GM19239 (cell line): Measurements from ENCODE around the gene SLC7A6.

ENCODE experiments used
- DNase-seq: peaks from one replicate; pipeline ENCODE4 v3.0.0; 2011; ENCODE audit warnings: low spot score; ENCODE audit not compliant: insufficient read length
- FAIRE-seq: peaks from 2 replicates; lab custom pipeline; 2011; peaks lifted over from hg19 to GRCh38; lab: Jason Lieb, UNC

SLC7A6 gene

DNA sequence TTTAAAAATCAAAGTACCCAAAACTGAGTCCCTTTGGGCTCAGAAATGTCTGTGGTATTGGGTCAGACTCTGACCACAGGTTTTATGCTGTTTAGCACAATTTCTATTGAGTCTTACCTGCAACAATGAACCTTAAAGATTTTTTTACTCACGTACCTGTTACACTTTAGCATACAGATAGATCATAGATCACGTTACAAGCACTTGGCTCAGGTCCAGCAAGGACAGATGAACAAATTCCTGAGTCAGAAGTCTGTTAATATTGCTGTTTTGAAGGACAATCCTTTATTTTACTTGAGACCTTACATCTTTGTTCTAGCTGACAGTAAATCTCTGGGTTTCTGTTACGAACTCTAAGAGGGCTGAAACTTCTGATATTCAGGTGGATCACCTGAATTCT lies 33.6 kb downstream of the SLC7A6 start:
- DNase-seq (no peak), FAIRE-seq (no peak)

DNA sequence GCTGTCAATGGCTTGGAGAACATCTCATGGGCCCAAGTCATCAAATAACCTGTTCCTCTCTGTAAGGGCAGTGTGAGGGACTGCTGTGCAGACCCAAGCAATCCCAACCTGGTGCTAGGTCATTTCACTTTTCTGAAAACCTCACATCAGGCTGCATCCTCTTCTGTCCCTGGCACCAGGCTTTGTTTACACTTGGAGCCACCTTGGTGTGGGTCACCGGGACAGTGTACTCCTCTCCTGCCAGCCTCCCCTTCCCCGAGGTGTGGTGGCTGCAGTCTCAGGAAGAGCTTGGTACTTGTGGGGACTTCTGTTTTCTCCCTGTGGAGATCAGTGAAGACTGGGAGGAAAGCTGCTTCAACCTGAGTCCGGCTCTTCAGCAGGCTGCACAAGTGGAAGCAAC lies 34.0 kb downstream of the SLC7A6 start:
- no peak for FAIRE-seq
- DNase-seq = no peak

DNA sequence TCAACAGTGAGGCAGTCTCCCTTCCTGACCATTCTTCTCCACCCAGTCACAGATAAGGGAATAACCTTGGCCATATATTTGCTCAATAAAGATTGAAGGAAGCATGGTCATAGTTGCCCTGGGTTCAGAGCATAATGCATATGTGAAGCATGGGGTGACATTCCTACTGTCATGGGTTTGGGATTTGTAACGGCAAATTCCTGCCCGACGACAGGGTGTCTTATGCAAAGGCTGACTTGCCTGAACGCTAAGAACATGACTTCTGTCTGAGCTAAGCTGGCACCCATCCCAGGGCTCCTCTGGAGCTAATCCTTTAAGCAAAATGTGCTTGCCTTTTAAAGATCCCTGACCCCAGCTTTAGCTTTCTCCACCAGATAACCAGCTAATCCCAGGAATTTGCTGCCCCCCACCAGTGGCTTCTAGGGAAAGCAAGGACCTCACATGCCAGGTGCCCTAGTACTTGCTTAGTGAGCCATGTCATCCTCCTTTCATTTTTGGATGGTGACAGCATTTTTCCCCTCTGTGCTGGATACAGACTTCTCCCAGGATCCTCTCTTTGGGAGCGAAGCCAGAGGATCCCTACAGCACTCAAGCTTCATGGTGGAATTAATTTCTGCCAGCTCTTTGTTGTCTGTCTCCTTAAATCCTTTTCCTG lies 34.7 kb downstream of the SLC7A6 start:
- no peak for FAIRE-seq
- no peak for DNase-seq

DNA sequence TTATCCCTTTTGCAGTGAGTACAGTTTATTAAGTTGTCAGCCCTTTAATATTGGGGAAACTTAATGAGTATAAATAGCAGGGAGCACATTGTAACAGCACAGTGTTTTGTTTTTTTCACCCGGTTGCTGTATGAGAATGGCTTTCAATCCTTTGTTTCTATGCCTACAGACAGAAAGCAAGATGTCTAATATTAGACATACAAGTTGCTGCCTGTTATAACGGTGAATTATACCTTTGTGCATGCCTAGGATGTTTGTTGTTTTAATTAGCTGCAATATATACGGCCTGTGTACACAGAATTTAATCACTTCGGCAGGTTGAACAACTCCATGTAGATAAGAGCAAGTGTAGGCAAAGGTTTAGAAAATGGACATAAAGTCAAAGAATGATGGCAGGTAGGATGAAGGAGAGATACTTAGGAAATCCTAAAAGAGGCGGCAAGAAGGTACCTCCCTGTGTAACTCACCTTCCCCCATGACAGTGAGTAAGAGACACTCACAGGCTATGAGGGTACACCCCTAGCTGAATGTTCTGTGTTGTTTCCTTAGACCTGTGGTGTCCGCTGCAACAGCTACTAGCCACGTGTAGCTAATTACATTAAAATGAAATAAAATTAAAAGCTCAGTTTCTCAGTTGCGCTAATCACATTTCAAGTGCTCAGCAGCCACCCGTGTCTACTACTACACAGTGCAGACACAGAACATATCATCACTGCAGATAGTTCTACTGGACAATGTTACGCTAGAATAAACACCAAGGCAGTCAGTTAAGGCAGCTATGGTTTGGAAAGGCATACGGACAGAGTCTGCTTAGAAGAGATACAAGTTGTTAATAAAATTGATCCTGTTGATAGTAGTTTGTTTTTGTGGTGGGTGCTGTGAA lies 35.5 kb downstream of the SLC7A6 start:
- no peak for FAIRE-seq
- DNase-seq = no peak

DNA sequence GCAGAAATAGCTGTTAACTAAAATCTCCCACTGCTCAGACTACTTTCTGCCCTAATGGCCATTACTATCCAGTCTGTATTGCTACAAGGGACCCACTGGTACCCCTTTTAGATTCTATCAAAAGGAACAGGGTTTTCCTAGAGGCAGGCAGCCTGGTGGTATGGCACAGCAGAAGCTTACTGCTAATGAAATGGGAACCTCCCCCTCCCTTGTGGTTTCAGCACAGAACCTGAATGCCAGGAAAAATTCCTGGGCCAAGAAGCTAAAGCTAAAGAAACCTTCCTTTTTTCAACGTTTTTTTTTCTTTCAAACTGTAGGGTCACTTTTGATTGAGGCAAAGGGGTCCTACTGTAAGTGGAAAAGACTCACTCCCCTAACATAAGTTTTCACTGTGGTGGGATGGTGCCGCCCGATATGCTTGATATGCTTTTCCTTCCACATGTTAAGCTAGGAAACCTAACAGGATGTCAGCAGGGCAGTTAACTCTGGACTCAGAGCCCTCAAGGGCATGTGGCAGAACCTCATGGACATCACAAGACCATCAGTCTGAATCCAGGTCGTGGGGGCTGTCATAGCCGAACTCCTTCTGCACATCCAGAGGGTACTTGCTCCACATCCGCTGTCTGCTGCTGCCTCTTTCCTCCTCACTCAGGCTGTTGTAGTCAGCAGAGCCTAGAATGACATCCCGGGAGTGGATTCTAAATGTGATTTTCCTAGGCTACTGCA lies 36.6 kb downstream of the SLC7A6 start:
- FAIRE-seq (no peak), DNase-seq (no peak)

DNA sequence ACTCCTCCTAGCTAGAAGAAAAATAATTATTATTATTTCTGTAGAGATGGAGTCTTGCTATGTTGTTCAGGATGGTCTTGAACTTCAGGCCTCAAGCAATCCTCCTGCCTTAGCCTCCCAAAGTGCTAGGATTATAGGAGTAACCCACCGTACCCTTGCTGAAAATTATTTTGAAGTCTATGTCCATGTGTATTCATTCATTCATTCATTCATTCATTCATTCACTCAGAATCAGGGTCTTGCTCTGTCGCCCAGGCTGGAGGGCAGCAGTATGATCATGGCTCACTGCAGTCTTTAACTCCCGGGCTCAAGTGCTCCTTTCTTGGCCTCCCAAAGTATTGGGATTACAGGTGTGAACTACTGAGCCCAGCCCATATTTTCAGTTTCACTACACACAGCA lies 42.3 kb downstream of the SLC7A6 start:
- DNase-seq (no peak), FAIRE-seq (no peak)

DNA sequence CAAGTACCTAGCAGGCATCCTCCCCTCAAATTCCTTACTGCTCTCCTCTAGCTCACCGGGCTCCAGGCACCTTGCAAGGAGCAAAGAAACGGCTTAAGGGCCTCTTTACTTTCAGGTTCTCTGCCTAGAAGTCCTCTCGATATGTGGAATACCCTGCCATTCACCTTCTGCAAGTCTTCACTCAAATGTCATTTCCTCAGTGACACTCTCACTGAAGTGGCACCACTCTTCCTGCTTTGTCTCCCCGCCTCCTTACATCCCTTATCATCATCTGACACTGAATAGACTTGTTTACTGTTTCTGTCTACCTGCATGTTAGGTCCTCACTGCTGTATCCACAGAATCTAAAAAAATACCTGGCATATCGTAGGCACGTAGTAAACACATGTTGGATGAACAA lies 45.5 kb downstream of the SLC7A6 start:
- DNase-seq = no peak

DNA sequence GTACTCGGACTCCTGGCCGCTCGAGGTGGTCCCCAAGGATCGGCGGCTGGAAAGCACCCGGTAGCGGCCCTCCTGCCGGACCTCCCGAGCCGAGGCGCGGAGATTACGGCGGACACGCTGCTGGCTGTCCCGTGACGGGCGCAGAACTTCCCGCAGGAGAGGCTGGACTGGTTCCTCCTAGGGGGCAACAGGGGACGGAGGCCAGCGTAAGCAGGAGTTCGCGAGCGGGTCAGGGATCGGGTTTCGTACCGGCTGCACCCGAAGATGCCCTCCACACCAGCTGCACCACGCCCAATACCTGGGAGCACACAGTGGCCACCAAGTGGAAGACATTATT lies 46.1 kb downstream of the SLC7A6 start:
- DNase-seq = no peak
- FAIRE-seq = no peak

More for the DNA sequence above, 45.5 kb downstream of the SLC7A6 start:
- FAIRE-seq = peak; percentile 63

DNA sequence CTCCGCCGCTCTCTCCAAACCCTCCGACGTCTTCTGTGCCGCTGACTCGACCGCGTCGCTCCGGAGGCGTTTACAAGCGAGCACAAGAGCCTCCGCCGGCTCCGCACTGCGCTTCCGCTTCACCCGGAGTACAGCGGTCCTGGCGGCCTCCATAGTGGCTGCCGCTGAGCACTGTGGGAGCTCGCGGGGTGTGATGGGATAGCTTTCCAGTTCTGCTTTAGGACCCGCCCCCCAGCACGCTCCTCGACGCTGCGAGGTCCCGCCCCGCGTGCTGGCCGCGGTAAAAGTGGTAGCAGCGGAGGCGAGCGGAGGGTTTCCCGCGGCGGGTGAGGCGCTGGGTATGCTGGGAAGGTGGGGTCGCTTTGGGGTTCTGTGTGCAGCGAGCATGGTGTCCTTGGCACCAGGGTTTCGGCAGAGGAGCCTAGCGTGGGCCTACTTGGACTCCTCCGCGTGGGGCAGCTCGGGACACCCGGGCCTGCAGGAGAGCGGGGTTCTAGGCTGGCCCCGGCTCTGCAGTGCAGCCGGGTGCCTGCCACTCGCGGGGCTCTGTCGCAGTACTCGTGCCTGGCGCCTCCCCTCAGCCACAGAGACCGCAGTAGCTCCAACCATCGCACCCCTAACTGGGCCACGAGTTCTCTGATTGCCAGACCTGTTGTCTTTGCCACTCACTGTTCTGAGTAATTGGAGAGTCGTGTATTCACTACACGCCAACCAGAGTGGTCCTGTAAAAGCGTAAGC lies 46.6 kb downstream of the SLC7A6 start, which contains the start of the genes PRMT7 and SLC7A6OS:
Gene PRMT7 (plus strand): TSS at position 246 of the 738 bp plus-strand sequence. CDS start 4,961 bp downstream, outside the sequence.
Gene SLC7A6OS (minus strand): TSS at position 173 of the 738 bp plus-strand sequence. CDS start 20 bp downstream, at position 153.
- DNase-seq (peak; percentile 94), FAIRE-seq (peak; percentile 89)

DNA sequence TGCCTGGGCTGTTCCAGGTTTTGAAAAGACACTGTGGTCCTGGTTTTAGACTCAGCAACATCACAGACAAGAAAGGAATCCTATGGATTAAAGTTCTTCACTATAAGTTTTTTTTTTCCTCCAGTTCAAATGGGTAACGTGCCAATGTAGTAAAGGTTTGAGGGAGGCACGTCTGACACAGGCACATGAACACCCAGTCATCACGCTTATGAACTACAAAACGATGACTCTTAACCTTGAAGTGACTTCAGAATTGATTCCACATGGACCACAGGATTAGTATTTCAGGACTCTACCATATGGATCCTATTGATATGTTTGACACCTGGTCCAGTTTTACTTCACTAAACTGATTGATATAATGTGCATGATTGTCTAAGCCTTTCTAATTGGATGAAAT lies 48.8 kb downstream of the SLC7A6 start:
- DNase-seq (no peak), FAIRE-seq (no peak)

DNA sequence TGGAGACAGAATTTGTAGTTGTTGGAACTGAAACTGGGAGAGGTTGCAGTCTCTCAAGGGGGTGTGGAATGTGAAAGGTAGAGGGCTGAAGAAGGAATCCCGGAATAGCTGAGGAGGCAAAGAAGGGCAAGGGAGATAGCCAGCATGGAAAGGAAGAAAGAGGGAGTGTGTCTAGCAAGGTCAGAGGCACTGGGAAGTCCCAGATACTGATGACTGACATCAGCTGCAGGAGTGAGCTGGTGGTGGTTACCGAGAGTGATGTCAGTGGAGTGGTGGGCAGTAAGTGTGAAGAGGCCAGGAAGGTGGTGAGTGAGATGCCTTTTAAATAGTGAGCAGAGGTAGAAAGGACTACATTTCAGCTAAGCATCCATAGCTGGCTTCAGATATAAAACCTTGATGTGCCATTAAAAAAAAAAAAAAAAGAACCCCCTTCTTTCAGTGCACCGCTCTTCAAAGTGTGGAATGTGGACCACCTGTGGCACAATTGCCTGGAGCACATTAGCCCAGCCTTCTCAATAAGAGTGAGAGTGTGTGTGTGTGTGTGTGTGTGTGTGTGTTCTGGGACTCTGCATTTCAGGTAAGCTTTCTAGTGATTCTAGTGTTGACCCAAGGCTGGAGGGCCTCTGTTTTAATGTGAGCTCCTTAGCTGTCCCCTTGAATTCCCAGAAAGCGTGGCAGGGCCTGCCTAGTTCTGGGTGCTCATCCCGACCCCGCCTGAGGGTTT lies 55.0 kb downstream of the SLC7A6 start:
- FAIRE-seq = no peak
- DNase-seq = no peak

DNA sequence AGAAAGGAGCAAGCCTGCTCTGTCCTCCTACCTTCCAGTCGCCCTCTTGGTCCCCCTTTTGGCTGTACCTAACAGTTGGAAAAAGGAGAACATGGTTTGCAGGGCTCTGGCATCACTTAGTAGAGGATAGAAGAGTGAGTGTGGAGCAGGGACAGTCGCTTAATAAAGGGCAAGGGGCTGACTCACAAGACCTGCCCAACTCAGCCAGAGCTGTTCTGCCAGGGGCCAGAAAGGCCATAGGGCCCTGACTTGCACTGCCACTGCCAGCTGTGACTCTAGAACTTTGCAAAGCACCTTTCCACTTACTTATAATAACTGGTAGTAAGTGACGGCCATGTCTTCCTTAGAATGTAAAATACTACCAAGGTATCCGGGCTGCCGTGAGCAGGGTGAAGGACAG lies 60.0 kb downstream of the SLC7A6 start:
- DNase-seq (no peak), FAIRE-seq (no peak)

DNA sequence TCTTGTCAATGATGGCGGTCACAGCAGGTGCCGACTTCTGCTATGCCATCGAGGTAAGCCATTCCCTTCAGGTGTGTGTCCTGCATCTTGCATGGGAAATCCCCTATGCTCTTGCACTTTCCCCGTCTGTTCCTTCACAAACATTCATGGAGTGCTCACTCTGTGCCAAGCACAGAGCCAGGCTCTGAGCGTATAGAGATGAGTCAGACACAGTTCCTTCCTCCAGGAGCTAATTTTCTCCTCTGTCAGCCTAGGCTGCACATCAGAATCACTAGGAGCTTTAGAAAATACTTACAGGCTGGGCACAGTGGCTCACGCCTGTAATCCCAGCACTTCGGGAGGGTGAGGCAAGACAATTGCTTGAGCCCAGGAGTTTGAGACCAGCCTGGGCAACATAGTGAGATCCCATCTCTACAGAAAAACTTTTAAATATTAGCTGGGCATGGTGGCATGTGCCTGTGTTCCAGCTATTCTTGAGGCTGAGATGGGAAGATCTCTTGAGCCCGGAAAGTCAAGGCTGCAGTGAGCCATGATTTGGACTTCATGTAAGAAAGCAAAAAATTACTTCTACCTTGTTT lies 60.5 kb downstream of the SLC7A6 start:
- DNase-seq = no peak
- FAIRE-seq = no peak

DNA sequence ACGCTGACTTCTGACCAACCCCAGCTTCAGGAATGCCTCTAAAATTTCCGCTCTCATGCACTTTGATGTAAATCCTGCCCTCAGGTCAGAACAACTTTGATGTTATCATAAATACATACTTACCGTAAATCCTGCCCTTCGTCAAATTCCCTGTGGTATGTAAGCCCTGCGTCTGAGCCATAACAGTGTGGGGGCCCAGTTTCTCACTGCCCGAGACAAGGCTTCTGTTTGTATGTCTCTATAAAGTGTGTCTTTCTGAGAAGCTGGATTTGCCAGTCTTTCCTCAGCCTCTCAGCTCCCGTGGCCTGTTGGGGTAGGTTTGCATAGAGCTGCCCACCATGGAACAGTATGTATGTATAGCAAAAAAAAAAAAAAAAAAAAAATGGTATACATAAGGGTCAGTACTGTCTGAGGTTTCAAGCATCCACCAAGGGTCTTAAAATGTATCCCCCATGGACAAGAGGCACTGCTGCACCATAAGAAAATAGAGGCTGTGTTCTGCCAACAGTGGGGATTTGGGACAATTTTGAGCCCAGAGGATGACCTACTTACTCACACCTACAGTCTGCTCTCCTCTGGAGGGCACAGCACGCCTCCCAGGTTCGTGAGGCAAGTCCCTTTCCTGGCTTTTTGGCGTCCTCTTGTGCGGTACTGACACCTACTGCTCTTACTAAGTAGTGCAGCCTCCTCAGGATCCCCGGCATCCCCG lies 64.0 kb downstream of the SLC7A6 start:
- DNase-seq = peak; percentile 82
- FAIRE-seq = peak; percentile 94

DNA sequence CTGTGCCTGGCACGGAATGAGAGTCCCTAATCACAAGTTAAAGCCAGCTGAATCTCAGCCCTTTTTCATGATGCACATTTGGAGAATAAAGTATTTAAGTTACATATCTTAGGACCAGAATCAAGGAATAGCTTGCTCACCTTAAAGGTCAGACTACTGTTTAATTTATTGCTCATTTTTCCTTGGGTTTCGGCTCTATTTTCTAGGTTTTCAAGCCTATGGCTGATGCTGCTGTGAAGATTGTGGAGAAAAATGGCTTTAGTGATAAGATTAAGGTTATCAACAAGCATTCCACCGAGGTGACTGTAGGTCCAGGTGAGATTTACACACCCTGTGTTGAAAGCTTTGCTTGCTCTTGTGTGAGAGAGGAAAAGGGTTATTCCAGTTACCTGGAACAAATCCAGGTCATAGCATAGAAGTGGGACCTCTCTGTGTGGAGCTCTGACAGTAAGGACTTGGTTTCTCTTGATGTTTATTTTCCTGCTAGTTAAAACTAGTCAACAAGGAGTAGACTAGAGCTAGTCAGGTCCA lies 64.6 kb downstream of the SLC7A6 start:
- FAIRE-seq = no peak
- no peak for DNase-seq

DNA sequence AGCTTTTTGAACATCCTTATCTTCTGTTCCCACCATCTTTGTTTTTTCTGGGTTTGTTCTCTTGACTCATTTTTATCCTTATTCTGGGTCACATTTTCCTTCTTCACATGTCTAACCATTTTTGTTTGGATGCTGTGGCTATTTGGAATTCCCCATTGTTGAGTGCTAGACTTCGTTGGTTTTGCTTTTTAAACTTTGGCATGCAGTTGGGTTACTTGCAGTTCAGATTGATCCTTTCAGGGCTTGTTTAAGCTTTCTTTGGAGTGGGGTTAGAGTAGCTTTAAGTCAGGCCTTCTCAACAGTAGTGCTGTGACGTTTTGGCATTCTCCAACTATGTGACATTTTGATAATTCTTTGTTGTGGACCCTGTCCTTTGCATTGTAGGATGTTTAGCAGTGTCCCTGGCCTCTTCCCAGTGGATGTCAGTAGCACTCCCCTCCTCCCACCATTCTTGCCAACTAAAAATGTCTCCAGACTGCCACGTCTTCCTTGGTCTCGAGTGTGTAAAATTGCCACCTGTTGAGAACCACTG lies 67.6 kb downstream of the SLC7A6 start:
- DNase-seq = no peak
- no peak for FAIRE-seq

DNA sequence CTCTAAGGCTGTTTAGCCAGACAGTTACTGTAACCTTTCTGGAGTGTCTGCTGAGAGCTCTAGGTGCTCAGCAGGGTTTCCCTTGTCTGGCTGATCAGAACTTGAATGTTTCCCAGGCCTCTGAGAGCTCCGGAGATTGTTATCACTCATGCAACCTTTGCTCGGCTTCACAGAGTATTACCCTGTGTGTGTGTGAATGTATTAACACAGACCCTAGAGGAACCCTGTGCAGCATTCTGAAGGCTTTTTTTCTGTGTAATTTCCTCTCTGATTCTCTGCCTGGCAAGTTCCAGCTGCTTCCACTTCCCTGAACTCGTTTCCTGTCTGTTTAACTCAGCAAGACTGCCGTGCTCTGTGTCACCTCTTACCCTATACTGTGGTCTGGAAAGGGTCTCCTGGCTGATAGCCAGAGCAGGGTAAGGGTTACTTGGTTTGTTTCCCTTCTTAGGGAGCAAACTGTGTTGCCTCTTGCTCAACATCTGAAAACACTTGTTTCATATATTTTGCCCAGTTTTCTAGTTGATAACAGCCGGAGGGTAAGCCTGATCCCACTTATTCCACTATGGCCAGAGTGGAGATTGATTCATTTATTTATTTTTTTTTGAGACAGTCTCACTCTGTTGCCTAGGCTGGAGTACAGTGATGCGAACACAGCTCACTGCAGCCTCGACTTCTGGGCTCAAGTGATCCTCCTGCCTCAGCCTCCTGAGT lies 68.2 kb downstream of the SLC7A6 start:
- no peak for DNase-seq

More for the DNA sequence above, 68.2 kb downstream of the SLC7A6 start:
- FAIRE-seq = no peak
